AG20443 (cell line): ENCODE data around the gene INSC.

Experiments used
- DNase-seq: peaks from one replicate; pipeline ENCODE4 v3.0.0; 2012; ENCODE audit warnings: low spot score, mixed read lengths

INSC gene

GRCh38 chr11:15148169-15148568 lies 33.4 kb downstream of the INSC start:
- no peak for DNase-seq

- DNase-seq: no peak
Measured at GRCh38 chr11:15149050-15149449, 34.3 kb downstream of the INSC start.

- DNase-seq: no peak
Measured at GRCh38 chr11:15150507-15150906, 35.8 kb downstream of the INSC start.

GRCh38 chr11:15153231-15153630 lies 38.5 kb downstream of the INSC start:
- DNase-seq: no peak

GRCh38 chr11:15157181-15157580 lies 42.5 kb downstream of the INSC start:
- peak; percentile 70 for DNase-seq

- DNase-seq: no peak
Measured at GRCh38 chr11:15157606-15158137, 42.9 kb downstream of the INSC start.

GRCh38 chr11:15158351-15159015 lies 43.8 kb downstream of the INSC start:
- DNase-seq: peak; percentile 61

- peak; percentile 59 for DNase-seq
Measured at GRCh38 chr11:15159085-15159484, 44.4 kb downstream of the INSC start.

- DNase-seq: no peak
Measured at GRCh38 chr11:15161790-15162189, 47.1 kb downstream of the INSC start.

- DNase-seq: no peak
Measured at GRCh38 chr11:15163136-15163535, 48.4 kb downstream of the INSC start.

GRCh38 chr11:15166204-15166603 lies 51.5 kb downstream of the INSC start:
- peak; percentile 33 for DNase-seq

GRCh38 chr11:15169815-15170551 lies 55.3 kb downstream of the INSC start:
- no peak for DNase-seq

GRCh38 chr11:15170698-15171097 lies 56.0 kb downstream of the INSC start:
- DNase-seq: no peak

GRCh38 chr11:15171956-15172355 lies 57.2 kb downstream of the INSC start:
- DNase-seq: no peak

- no peak for DNase-seq
Measured at GRCh38 chr11:15175831-15176230, 61.1 kb downstream of the INSC start.

- DNase-seq: no peak
Measured at GRCh38 chr11:15176646-15177163, 62.0 kb downstream of the INSC start.

GRCh38 chr11:15177491-15177890 lies 62.8 kb downstream of the INSC start:
- DNase-seq: no peak

- DNase-seq: no peak
Measured at GRCh38 chr11:15178214-15178613, 63.5 kb downstream of the INSC start.

GRCh38 chr11:15179167-15179566 lies 64.4 kb downstream of the INSC start:
- peak; percentile 75 for DNase-seq

- DNase-seq: peak; percentile 43
Measured at GRCh38 chr11:15180212-15180792, 65.6 kb downstream of the INSC start.

GRCh38 chr11:15182372-15182771 lies 67.6 kb downstream of the INSC start:
- no peak for DNase-seq

- no peak for DNase-seq
Measured at GRCh38 chr11:15185021-15185420, 70.3 kb downstream of the INSC start.

- no peak for DNase-seq
Measured at GRCh38 chr11:15186146-15186545, 71.4 kb downstream of the INSC start.
